GM04504 (cell line): ENCODE data around the gene ADD1.

ENCODE experiments used
- DNase-seq: peaks from one replicate; pipeline ENCODE4 v3.0.0-alpha.2; 2012; ENCODE audit warnings: low read depth

Gene ADD1

GRCh38 chr4:2860391-2861348 is 17.0 kb downstream of the ADD1 start:
- no peak for DNase-seq

GRCh38 chr4:2861631-2862436 is 18.2 kb downstream of the ADD1 start:
- DNase-seq = no peak

- DNase-seq = peak; percentile 62
Observed at GRCh38 chr4:2862528-2862927, 18.9 kb downstream of the ADD1 start.

GRCh38 chr4:2863649-2864048 is 20.0 kb downstream of the ADD1 start:
- DNase-seq = no peak

GRCh38 chr4:2865196-2865780 is 21.6 kb downstream of the ADD1 start:
- no peak for DNase-seq

- no peak for DNase-seq
Observed at GRCh38 chr4:2866160-2866861, 22.7 kb downstream of the ADD1 start.

- no peak for DNase-seq
Observed at GRCh38 chr4:2866891-2867290, 23.2 kb downstream of the ADD1 start.

- no peak for DNase-seq
Observed at GRCh38 chr4:2867758-2868491, 24.3 kb downstream of the ADD1 start.

GRCh38 chr4:2868877-2869487 is 25.3 kb downstream of the ADD1 start:
- no peak for DNase-seq

- no peak for DNase-seq
Observed at GRCh38 chr4:2869659-2870058, 26.0 kb downstream of the ADD1 start.

- no peak for DNase-seq
Observed at GRCh38 chr4:2870082-2870481, 26.4 kb downstream of the ADD1 start.

GRCh38 chr4:2871466-2871865 is 27.8 kb downstream of the ADD1 start:
- DNase-seq = no peak

GRCh38 chr4:2871911-2872310 is 28.3 kb downstream of the ADD1 start:
- DNase-seq = no peak

- DNase-seq = no peak
Observed at GRCh38 chr4:2873329-2873728, 29.7 kb downstream of the ADD1 start.

- DNase-seq = no peak
Observed at GRCh38 chr4:2874861-2875260, 31.2 kb downstream of the ADD1 start.

- no peak for DNase-seq
Observed at GRCh38 chr4:2875556-2875955, 31.9 kb downstream of the ADD1 start.

GRCh38 chr4:2878346-2878745 is 34.7 kb downstream of the ADD1 start:
- DNase-seq = no peak

GRCh38 chr4:2879026-2879425 is 35.4 kb downstream of the ADD1 start:
- no peak for DNase-seq

- DNase-seq = no peak
Observed at GRCh38 chr4:2881431-2881830, 37.8 kb downstream of the ADD1 start.

- no peak for DNase-seq
Observed at GRCh38 chr4:2882341-2882740, 38.7 kb downstream of the ADD1 start.

- DNase-seq = no peak
Observed at GRCh38 chr4:2886161-2886560, 42.5 kb downstream of the ADD1 start.
